Activated CD8-positive, alpha-beta memory T cell treated with anti-CD3 and anti-CD28 coated beads, Interleukin-2, amount 50 U/mL, for 24 hours (primary cell): Measurements from ENCODE around the gene RBBP7.

ENCODE experiments used
- DNase-seq: peaks from one replicate; pipeline ENCODE4 v3.0.0-alpha.2; 2020; ENCODE audit errors: extremely low read depth

Gene RBBP7

GRCh38 chrX:16826207-16826606 lies 44.0 kb downstream of the RBBP7 start:
- DNase-seq, result no peak

DNA sequence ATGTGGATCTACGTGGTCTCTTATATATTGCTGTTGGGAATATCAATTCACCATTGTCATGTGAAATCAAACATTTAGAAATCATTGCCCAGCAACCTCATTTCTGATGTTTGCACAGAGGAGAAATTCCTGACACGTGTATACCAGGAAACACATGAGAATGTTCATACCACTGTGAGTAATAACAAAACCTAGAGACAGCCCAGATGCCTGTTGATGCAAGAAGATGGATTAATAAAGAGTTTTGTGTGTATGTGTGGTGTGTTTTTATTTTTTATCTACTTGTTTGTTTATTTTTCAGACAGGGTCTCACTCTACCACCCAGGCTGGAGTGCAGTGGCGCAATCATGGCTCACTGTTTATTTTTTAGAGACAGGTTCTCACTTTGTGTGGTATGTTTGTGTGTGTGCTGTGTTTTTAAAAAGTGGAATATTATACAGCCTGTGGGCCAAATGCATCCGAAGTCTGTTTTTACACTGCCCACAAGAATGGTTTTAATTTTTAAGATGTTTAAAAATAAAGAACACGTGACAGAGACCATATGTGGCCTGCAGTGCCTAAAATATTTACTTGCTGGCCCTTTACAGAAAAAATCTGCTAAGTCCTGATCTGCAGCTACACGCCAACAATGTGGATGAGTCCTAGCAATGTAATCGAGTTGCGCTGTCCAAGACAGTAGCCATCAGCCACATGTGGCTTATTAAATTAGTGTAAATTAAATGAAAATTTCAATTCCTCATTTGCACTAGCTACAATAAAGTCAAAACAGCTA lies 44.7 kb downstream of the RBBP7 start:
- no peak for DNase-seq

- DNase-seq, result no peak
Observed at GRCh38 chrX:16822723-16823122, 47.4 kb downstream of the RBBP7 start.

- no peak for DNase-seq
Observed at GRCh38 chrX:16819634-16820033, 50.5 kb downstream of the RBBP7 start.

DNA sequence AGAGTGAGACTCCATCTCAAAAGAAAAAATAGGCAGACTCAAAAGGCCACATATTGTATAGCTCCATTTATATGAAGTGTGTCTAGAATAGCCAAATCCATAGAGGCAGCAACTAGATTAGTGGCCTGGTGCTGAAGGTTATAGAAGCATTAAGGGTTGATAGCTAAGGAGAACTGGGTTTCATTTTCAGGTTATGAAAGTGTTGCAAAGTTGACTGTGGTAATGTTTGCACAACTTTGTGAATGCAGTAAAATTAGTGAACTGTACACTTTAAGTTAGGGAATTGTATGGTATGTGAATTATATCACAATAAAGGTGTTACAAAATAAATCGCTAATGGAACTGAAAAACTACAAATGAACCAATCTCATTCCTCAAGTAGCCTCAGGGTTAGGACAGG lies 55.6 kb downstream of the RBBP7 start:
- no peak for DNase-seq

- no peak for DNase-seq
Observed at GRCh38 chrX:16807976-16808542, 62.1 kb downstream of the RBBP7 start.

- no peak for DNase-seq
Observed at GRCh38 chrX:16807548-16807947, 62.6 kb downstream of the RBBP7 start.

DNA sequence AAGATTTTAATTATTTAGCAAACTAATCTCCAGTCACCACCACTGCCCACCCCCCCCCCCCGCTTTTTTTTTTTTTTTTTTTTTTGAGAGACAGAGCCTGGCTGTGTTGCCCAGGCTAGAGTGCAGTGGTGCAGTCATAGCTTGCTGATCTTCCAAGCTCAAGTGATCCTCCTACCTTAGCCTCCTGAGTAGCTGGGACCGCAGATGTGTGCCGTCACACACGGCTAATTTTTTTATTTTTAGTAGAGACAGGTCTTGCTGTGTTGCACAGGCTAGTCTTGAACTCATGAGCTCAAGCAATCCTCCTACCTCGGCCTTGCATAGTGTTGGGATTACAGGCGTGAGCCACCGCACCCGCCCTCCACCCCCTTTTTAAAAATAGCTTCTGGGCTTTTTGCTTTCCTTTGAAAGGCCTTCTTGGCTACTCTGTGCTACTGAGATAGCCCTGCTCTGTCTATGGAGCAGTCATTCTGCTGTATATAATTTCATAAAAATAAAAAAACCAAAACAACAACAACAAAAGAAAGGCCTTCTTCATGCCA lies 65.2 kb downstream of the RBBP7 start:
- DNase-seq, result no peak

DNA sequence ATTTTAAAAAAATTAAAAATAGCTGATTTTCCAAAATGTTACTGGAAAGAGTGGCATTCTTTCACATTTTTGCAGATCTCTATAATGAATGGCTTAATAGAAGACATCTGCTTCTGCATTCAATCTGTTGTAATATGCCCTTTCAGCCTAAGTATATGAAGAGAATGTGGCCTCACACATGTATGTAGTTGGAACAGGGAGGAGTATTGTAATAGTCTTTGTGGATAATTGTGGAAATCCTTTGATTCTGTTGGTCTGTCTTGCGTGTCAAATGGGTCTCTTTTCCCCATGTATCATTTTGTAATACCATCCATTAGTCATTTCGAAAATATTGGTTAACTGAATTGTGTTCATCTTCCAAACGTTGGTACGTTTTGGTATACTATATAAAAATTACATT lies 72.3 kb downstream of the RBBP7 start:
- no peak for DNase-seq

DNA sequence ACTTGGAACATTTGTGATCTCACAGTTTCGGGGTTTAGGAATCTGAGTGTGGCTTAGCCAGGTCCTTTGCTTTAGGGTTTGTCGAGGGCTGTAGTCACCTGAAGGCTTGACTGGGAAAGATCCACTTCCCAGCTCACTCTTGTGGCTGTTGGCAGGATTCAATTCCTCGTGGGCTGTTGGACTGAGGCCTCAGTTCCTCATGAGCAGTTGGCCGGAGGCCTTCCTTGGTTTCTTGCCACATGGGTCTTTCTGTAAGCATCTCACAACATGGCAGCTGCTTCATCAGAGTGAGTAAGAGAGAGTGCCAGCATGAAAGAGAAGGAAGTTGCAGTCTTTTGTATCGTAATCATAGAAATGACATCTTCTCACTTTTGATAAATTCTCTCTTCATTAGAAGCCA lies 72.8 kb downstream of the RBBP7 start:
- DNase-seq, result no peak

DNA sequence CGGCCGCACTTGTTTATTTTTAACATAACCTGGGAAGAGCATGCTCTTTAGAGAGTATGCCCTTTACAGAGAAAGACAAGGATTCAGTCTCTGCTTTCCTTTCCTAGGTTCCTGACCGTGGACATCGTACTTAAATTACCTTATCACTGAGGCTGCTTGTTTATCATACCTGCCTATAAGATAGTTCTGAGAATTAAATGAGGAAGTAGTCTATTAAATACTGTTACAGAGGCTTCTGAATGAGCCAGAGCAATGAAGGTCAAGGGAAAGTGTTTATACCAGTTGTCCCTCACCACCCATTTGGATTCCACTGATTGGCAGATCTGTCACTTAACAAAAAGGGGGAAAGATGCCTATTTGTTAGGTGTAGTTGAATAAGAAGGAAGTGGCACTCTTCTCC lies 73.9 kb downstream of the RBBP7 start:
- DNase-seq, result no peak
